ENCODE measurements around the gene ZNF501. TPM values are rescaled to one million over a fixed set of nuclear protein-coding genes. Genes with fewer than 3 reads are reported as not detected.
A peak's percentile ranks its signal among the peaks of the same experiment; 100 is the strongest.

ZNF501 gene
- total RNA-seq, 4 donors from 2014 or later: 0.72 to 6.5 (median 0.82) TPM

DNA sequence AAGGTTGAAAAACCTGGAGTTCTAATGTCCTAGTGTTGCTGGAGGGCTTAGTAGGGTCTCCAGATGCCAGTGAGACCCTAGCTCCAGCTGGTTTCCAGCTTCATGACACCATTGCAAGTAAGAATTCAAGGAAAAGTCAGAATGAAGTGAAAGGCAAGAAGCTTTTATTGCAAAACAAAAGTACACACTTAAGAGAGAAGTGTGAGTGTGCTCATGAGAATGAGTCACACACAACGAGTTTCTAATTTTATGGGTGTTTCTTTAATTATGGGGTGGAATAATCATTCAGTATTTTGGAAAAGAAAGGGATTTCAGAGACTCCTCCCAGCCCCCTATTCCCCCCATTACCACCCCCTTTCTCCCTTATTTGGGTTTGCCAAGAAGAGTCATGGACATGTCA is 41.5 kb upstream of the ZNF501 start:
- TF ChIP-seq POLR2A (IDR thresholded peaks at IDR 0.05): no peak
- TF ChIP-seq, protein P1, sequence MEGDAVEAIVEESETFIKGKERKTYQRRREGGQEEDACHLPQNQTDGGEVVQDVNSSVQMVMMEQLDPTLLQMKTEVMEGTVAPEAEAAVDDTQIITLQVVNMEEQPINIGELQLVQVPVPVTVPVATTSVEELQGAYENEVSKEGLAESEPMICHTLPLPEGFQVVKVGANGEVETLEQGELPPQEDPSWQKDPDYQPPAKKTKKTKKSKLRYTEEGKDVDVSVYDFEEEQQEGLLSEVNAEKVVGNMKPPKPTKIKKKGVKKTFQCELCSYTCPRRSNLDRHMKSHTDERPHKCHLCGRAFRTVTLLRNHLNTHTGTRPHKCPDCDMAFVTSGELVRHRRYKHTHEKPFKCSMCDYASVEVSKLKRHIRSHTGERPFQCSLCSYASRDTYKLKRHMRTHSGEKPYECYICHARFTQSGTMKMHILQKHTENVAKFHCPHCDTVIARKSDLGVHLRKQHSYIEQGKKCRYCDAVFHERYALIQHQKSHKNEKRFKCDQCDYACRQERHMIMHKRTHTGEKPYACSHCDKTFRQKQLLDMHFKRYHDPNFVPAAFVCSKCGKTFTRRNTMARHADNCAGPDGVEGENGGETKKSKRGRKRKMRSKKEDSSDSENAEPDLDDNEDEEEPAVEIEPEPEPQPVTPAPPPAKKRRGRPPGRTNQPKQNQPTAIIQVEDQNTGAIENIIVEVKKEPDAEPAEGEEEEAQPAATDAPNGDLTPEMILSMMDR (IDR thresholded peaks at IDR 0.05): no peak
- WGBS, 2 donors: 21 to 37% methylated on average over 1 of the region's 1 CpG
- Histone ChIP-seq H3K9me3 (peaks cover 0 to 16% (median 0%) of the 10 kb centered on the region in 3 donors), H3K27me3 (peaks cover 0 to 44% (median 0%) of the 10 kb centered on the region in 4 donors), H3K4me3 (no peak overlapping the region), H3K27ac (no peak overlapping the region), H3K36me3 (peaks cover 0 to 10% (median 0%) of the 10 kb centered on the region in 3 donors), H3K4me1 (peaks cover 0 to 16% (median 5%) of the 10 kb centered on the region in 3 donors)
- intact Hi-C loops (cut with DNase I): no loop called here
- no peak for DNase-seq

DNA sequence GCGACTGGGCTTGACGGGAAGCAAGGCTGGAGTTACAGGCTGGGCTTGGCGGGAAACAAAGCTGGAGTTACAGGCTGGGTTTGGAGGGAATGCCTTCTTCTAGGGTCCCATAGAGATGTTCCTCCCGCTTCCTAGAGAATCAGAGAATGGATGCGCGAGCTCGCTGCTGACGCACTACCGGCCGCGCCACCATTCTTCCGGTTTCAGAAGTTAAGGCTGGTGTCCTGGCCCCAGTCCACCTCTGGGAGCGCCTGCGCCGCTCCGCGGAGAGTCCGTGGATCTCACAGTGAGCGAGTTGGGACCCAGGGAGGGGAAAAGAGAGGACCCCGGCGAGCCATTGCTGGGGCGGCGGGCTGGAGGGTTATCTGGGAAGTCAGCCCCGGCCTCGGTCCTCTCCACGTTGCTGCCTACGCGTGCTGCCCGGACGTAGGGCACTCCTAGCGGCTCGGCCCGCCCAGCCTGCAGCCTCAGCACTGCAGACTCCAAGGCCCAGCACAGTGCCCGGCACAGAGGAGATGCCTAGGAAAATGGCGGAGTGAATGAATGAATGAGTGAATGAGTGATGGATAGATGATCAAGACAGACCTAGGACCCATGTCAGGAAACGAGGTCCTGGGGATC is 16.9 kb upstream of the ZNF501 start, which contains the start of gene ZNF502:
Gene ZNF502 (plus strand): TSS at position 206 of the 621 bp plus-strand sequence. CDS start 7,602 bp downstream, outside the sequence.
- peaks cover 0 to 22% (median 0%) of the 10 kb centered on the region in 4 donors for H3K27me3 ChIP-seq
- TF ChIP-seq POLR2A (IDR thresholded peaks at IDR 0.05): peak in 1 of 4 donors; percentile 16
- TF ChIP-seq, protein P1 (IDR thresholded peaks at IDR 0.05): peak in 4 of 6 experiments; percentile 29 to 57 (median 40)
- peak within 1 kb of the TSS; percentile 61 to 88 (median 72) for H3K27ac ChIP-seq
- peak within 1 kb of the TSS; percentile 65 to 89 (median 83) for H3K4me3 ChIP-seq
- peaks cover 0 to 48% (median 12%) of the 10 kb centered on the region in 3 donors for H3K9me3 ChIP-seq
- WGBS, 2 donors: 6 to 7% methylated on average over 9 to 27 of the region's 36 CpGs
- intact Hi-C loops (cut with DNase I): no loop called here
- H3K4me1 ChIP-seq: peaks cover 0 to 16% (median 0%) of the 10 kb centered on the region in 3 donors
- DNase-seq: no peak
- H3K36me3 ChIP-seq: peaks cover 0 to 24% (median 2%) of the 10 kb centered on the region in 3 donors

DNA sequence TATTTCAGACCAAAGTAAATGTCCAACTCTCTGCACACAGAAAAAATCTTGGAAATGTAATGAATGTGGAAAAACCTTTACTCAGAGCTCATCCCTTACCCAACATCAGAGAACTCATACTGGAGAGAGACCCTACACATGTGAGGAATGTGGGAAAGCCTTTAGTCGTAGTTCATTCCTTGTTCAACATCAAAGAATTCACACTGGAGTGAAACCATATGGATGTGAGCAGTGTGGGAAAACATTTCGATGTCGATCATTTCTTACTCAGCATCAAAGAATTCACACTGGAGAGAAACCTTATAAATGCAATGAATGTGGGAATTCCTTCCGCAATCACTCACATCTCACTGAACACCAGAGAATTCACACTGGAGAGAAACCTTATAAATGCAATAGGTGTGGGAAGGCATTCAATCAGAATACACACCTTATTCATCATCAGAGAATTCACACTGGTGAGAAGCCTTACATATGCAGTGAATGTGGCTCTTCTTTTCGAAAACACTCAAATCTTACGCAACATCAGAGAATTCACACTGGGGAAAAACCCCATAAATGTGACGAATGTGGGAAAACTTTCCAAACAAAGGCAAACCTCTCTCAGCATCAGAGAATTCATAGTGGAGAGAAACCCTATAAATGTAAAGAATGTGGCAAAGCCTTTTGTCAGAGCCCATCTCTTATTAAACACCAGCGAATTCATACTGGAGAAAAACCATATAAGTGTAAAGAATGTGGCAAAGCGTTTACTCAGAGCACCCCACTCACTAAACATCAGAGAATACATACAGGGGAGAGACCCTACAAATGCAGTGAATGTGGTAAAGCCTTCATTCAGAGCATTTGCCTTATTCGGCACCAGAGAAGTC is 8.0 kb upstream of the ZNF501 start:
- Histone ChIP-seq H3K4me3 (peak overlapping the region in 1 of 4 donors; percentile 19), H3K27ac (no peak overlapping the region), H3K4me1 (no peaks in the 10 kb centered on the region), H3K36me3 (peaks cover 4 to 69% (median 22%) of the 10 kb centered on the region in 3 donors), H3K9me3 (peaks cover 22 to 99% (median 86%) of the 10 kb centered on the region in 3 donors), H3K27me3 (no peaks in the 10 kb centered on the region)
- no peak for DNase-seq
- 88 to 94% methylated on average over 10 of the region's 10 CpGs for WGBS, 2 donors
- intact Hi-C loops (cut with DNase I): no loop called here
- TF ChIP-seq POLR2A (IDR thresholded peaks at IDR 0.05): no peak
- TF ChIP-seq, protein P1 (IDR thresholded peaks at IDR 0.05): no peak

DNA sequence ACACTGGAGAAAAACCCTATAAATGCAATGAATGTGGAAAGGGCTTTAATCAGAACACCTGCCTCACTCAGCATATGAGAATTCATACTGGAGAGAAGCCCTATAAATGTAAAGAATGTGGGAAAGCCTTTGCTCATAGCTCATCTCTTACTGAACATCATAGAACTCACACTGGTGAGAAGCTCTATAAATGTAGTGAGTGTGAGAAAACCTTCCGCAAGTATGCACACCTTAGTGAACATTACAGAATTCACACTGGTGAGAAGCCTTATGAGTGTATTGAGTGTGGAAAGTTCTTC is 7.4 kb upstream of the ZNF501 start:
- no peak overlapping the region for H3K27ac ChIP-seq
- peak overlapping the region in 1 of 4 donors; percentile 21 for H3K4me3 ChIP-seq
- H3K36me3 ChIP-seq: peaks cover 4 to 67% (median 22%) of the 10 kb centered on the region in 3 donors
- no peak for DNase-seq
- H3K27me3 ChIP-seq: no peaks in the 10 kb centered on the region
- H3K4me1 ChIP-seq: no peaks in the 10 kb centered on the region
- TF ChIP-seq, protein P1 (IDR thresholded peaks at IDR 0.05): no peak
- no peak for TF ChIP-seq POLR2A (IDR thresholded peaks at IDR 0.05)
- intact Hi-C loops (cut with DNase I): no loop called here
- peaks cover 22 to 99% (median 92%) of the 10 kb centered on the region in 3 donors for H3K9me3 ChIP-seq
- WGBS, 2 donors: 90 to 100% methylated on average over 1 of the region's 1 CpG
